ENCODE measurements around the gene PCMT1.
"Not testable (repeated sequence)": the region's sequence is repeated elsewhere in the genome, so short reads cannot be mapped to it uniquely, and the experiment has no call there.

Gene PCMT1

GRCh38 chr6:149813351-149813750 lies 63.8 kb downstream of the PCMT1 start:
- no peak for DNase-seq

- no peak for DNase-seq
Measured at GRCh38 chr6:149815788-149816187, 66.2 kb downstream of the PCMT1 start.

- DNase-seq: no peak
Measured at GRCh38 chr6:149820506-149820905, 71.0 kb downstream of the PCMT1 start.

- DNase-seq: no peak
Measured at GRCh38 chr6:149821492-149821891, 72.0 kb downstream of the PCMT1 start.

- no peak for DNase-seq
Measured at GRCh38 chr6:149823013-149823412, 73.5 kb downstream of the PCMT1 start.

- no peak for DNase-seq
Measured at GRCh38 chr6:149825292-149825691, 75.8 kb downstream of the PCMT1 start.

- DNase-seq: peak in 4 of 56 donors; percentile 6 to 37 (median 28)
Measured at GRCh38 chr6:149830731-149831307, 81.3 kb downstream of the PCMT1 start.

GRCh38 chr6:149831308-149831820 lies 81.8 kb downstream of the PCMT1 start:
- peak in 44 of 56 donors; percentile 3 to 83 (median 49) for DNase-seq

GRCh38 chr6:149833651-149834050 lies 84.1 kb downstream of the PCMT1 start:
- DNase-seq: no peak

- DNase-seq: peak in 37 of 56 donors; percentile 5 to 86 (median 31)
Measured at GRCh38 chr6:149834513-149835481, 85.3 kb downstream of the PCMT1 start.

GRCh38 chr6:149840345-149841075 lies 91.0 kb downstream of the PCMT1 start:
- DNase-seq: peak in 30 of 56 donors; percentile 2 to 74 (median 24)

GRCh38 chr6:149842331-149842730 lies 92.8 kb downstream of the PCMT1 start:
- DNase-seq: no peak

- peak in 1 of 56 donors; percentile 16 for DNase-seq
Measured at GRCh38 chr6:149843051-149843633, 93.6 kb downstream of the PCMT1 start.

GRCh38 chr6:149844036-149844435 lies 94.5 kb downstream of the PCMT1 start:
- DNase-seq: not testable (repeated sequence)

GRCh38 chr6:149844480-149844879 lies 94.9 kb downstream of the PCMT1 start:
- DNase-seq: no peak

- DNase-seq: no peak
Measured at GRCh38 chr6:149845549-149845948, 96.0 kb downstream of the PCMT1 start.

GRCh38 chr6:149846321-149846720 lies 96.8 kb downstream of the PCMT1 start:
- DNase-seq: peak in 5 of 56 donors; percentile 3 to 15 (median 9)

- no peak for DNase-seq
Measured at GRCh38 chr6:149847939-149848267, 98.4 kb downstream of the PCMT1 start.

GRCh38 chr6:149848343-149848742 lies 98.8 kb downstream of the PCMT1 start:
- not testable (repeated sequence) for DNase-seq

- no peak for DNase-seq
Measured at GRCh38 chr6:149851461-149852110, 102.0 kb downstream of the PCMT1 start.

GRCh38 chr6:149852180-149852579 lies 102.6 kb downstream of the PCMT1 start:
- no peak for DNase-seq
